Endothelial cell of umbilical vein (primary cell): ENCODE results near the gene NBPF15. TPM values are rescaled to one million over a fixed set of nuclear protein-coding genes. Genes with fewer than 3 reads are reported as not detected.
"Not testable (repeated sequence)": the region's sequence is repeated elsewhere in the genome, so short reads cannot be mapped to it uniquely, and the experiment has no call there.

ENCODE experiments used
- BruUV-seq: library from RNA; stranded (reverse); fragments of 400-500 nt; replicated peaks from 2 replicates; lab custom pipeline; 2021; lab: Mats Ljungman, UMichigan
- CTCF ChIA-PET: fragments of 300-600, 350-600 bp; sonication (Branson Sonifier 250); formaldehyde crosslinking; loops from one replicate; lab custom pipeline; 2021; ENCODE audit warnings: antibody characterized with exemption, inconsistent platforms; lab: Charles Lee
- POLR2A ChIA-PET: fragments of 300-600, 350-600 bp; sonication (Branson Sonifier 250); formaldehyde crosslinking; loops from one replicate; lab custom pipeline; 2021; ENCODE audit warnings: antibody characterized with exemption, inconsistent platforms; lab: Charles Lee
- DNase-seq: peaks from one replicate; pipeline ENCODE4 v3.0.0-alpha.2; 2011; ENCODE audit warnings: low read depth, low spot score
- FAIRE-seq: peaks from 2 replicates; lab custom pipeline; 2011; peaks lifted over from hg19 to GRCh38; lab: Jason Lieb, UNC
- H2AFZ ChIP-seq: 2 replicates; pipeline ENCODE4 v1.6.0; 2012; ENCODE audit warnings: low read depth, low read length, control low read depth, inconsistent platforms
- H3K27ac ChIP-seq: 2 replicates; pipeline ENCODE4 v1.5.1; 2011; ENCODE audit warnings: low read depth, mild to moderate bottlenecking, control low read depth, low read length, moderate library complexity; ENCODE audit not compliant: insufficient read depth
- H3K27me3 ChIP-seq, 2 experiments: 2 replicates each; pipeline versions ENCODE4 v1.6.0 to v1.6.1; 2011; ENCODE audit warnings: low read length in 2 of 2, mixed read lengths in 1 of 2; ENCODE audit not compliant: control insufficient read depth in 2 of 2, insufficient read depth in 2 of 2
- H3K36me3 ChIP-seq, 2 experiments: 2 replicates in 1 of 2; 3 replicates in 1 of 2; pipeline ENCODE4 v1.5.1; 2011; ENCODE audit warnings: low read length in 2 of 2, mild to moderate bottlenecking in 1 of 2, moderate library complexity in 1 of 2; ENCODE audit not compliant: control insufficient read depth in 2 of 2, insufficient read depth in 2 of 2; ENCODE audit errors: extremely low read depth in 1 of 2
- H3K4me1 ChIP-seq: 3 replicates; pipeline ENCODE4 v1.5.1; 2011; ENCODE audit warnings: mild to moderate bottlenecking, low read length; ENCODE audit not compliant: control insufficient read depth, insufficient read depth; ENCODE audit errors: extremely low read depth
- H3K4me2 ChIP-seq: 2 replicates; pipeline ENCODE4 v1.6.1; 2011; ENCODE audit warnings: low read length, control low read depth, mixed read lengths; ENCODE audit not compliant: insufficient read depth
- H3K4me3 ChIP-seq, 3 experiments: fragments of 200-600 bp in 1 of 3; sonication (generic), shearing (Covaris generic) in 1 of 3; replicated peaks in 1 of 3; 2 replicates each; pipeline ENCODE4 v1.5.1; 2011 to 2016; ENCODE audit warnings: control low read depth in 3 of 3, low read length in 3 of 3, mild to moderate bottlenecking in 2 of 3, inconsistent platforms in 1 of 3, low read depth in 1 of 3, moderate library complexity in 1 of 3; ENCODE audit not compliant: insufficient read depth in 1 of 3
- H3K79me2 ChIP-seq: 2 replicates; pipeline ENCODE4 v1.6.0; 2012; ENCODE audit warnings: low read length, inconsistent platforms; ENCODE audit not compliant: control insufficient read depth, insufficient read depth
- H3K9ac ChIP-seq: replicated peaks from 2 replicates; pipeline ENCODE3; 2011; ENCODE audit warnings: low read length, control low read depth; ENCODE audit not compliant: insufficient read depth; ENCODE audit errors: extremely low read depth
- H3K9me1 ChIP-seq: replicated peaks from 3 replicates; pipeline ENCODE4 v1.6.0; 2011; ENCODE audit warnings: mild to moderate bottlenecking, low read length; ENCODE audit not compliant: control insufficient read depth, insufficient read depth; ENCODE audit errors: extremely low read depth
- H3K9me3 ChIP-seq: replicated peaks from 2 replicates; pipeline ENCODE4 v1.5.1; 2012; ENCODE audit warnings: low read length, inconsistent platforms; ENCODE audit not compliant: control insufficient read depth, insufficient read depth
- H4K20me1 ChIP-seq: replicated peaks from 2 replicates; pipeline ENCODE3; 2011; ENCODE audit warnings: mild to moderate bottlenecking, low read length; ENCODE audit not compliant: control insufficient read depth, insufficient read depth; ENCODE audit errors: extremely low read depth
- dilution Hi-C: fragments of 300-500 bp; cut with MboI; formaldehyde crosslinking; loops from one replicate; pipeline ENCODE4 v1.15.0; 2019; ENCODE audit warnings: low sequenced_read_pairs; ENCODE audit not compliant: extremely low pct_ligation_motif_present
- intact Hi-C: fragments of 100-400 bp; cut with micrococcal nuclease; formaldehyde crosslinking; loops from one replicate; pipeline ENCODE4 v1.10.0; 2022
- polyA plus RNA-seq, 4 experiments: library from polyadenylated mRNA; depleted of rRNA in 3 of 4; stranded (reverse) in 3 of 4; unstranded in 1 of 4; fragments of >200 nt; gene quantifications; 2 replicates each; pipeline versions ENCODE4 v1.2.1 to v1.2.3, GENCODE V29; 2011 to 2012; ENCODE audit warnings: missing spikeins in 1 of 4
- small RNA-seq: library from RNA; depleted of rRNA; stranded (forward); fragments of <200 nt; gene quantifications from one replicate; pipeline ENCODE3, GENCODE V24; 2012; ENCODE audit warnings: low replicate concordance, low read depth; ENCODE audit not compliant: insufficient read depth, insufficient read length
- total RNA-seq: library from RNA; stranded (reverse); gene quantifications from 2 replicates; pipeline ENCODE4 v1.2.3, GENCODE V29; 2021

Gene NBPF15
- total and polyA plus RNA-seq, 2 donors (not counting 3 experiments of a cell fraction or from before 2014, with no cell fraction given), result 35.5 to 66.8 TPM

DNA sequence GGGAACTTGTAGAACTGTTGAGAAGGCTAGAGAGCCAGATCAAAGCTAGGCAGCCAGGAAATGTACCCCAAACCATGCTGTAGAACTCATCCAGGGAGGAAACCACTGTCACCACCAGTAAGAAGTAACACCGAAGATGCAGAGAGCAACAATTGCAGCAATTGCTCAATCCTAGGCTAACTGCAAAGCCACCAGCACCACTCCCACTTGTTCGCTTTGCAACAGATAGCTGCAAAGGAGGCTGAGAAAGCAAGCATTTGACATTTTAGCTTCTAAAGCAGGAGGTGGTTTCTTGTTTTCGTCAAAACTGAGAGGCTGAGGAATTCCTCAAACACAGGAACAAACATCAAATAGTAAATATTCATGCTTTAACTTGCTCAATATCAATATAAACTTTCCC lies 89.8 kb downstream of the NBPF15 start:
- CTCF ChIA-PET, H3K9me3 ChIP-seq, H3K79me2 ChIP-seq, H2AFZ ChIP-seq, H3K27ac ChIP-seq, H3K4me2 ChIP-seq, BruUV-seq, dilution Hi-C loops, H3K27me3 ChIP-seq, DNase-seq, POLR2A ChIA-PET, H3K36me3 ChIP-seq, H4K20me1 ChIP-seq, intact Hi-C loops, H3K9me1 ChIP-seq, H3K4me1 ChIP-seq, FAIRE-seq, H3K4me3 ChIP-seq, H3K9ac ChIP-seq: not testable (repeated sequence)

Small RNA genes lying within 50 kb of the gene (small RNA-seq; reads per million reads assigned to genes)
- gene AC246785.4, result not detected
- 31.1 reads per million, percentile 87 among the genes with 10 or more reads in this experiment for gene RNVU1-15

Other genes with a start within 250 kb of the NBPF15 start
- not detected in 2 replicates for gene PPIAL4E, start 88.0 kb downstream of the NBPF15 start, total RNA-seq
- gene PPIAL4E, start 88.0 kb downstream of the NBPF15 start, polyA plus RNA-seq, result not detected in 2 replicates
- gene PPIAL4F, start 131.2 kb upstream of the NBPF15 start, total RNA-seq, result not detected in 2 replicates
- not detected in 2 replicates for gene PPIAL4F, start 131.2 kb upstream of the NBPF15 start, polyA plus RNA-seq